ENCODE data around the gene C1orf94.
"Not testable (repeated sequence)": the region's sequence is repeated elsewhere in the genome, so short reads cannot be mapped to it uniquely, and the experiment has no call there.

Gene C1orf94

DNA sequence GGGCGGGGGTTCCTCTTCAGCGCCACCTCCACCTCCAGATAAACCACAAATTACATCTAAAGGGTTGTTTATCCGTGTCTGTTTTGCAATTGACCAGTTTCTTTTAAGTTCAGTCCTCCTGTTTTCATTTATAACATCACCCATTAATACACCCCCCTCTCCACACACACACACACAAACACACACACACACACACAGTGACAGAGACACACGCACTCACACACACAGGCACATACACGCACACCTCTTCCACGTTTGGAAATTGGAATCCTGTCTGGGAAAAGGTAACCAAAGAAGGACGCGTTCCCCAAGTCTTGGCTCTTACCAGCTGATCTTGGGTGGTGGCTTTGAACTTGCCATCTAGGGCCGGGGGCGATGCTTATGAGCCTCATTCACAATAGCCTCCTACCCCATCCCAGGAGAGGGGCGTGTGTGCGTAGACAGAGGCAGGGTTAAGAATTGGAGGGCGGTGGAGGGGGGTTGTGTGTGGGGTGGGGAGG, 11.2 kb upstream of the C1orf94 start:
- no peak for DNase-seq

DNA sequence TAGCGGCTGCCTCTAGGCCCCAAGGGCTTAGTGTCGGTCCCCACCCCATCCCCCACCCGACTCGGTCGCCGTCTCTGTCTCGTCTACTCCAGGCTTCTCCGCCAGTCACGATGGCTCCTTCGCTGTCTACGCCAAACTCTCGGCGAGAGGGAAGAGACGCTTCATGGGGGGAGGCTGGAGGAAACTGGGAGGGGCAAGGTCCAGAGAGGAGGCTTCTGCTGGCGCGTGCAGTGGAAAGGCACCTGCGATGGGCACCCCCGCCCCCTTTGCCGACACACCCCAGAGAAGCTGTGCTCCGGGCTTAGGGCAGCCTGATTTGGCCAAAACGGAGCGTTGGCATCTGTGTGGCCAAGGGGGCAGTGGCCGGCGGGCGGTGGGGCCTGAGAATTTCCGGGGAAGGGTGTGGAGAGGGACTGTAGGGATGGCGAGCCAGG, 10.5 kb upstream of the C1orf94 start:
- DNase-seq = no peak

DNA sequence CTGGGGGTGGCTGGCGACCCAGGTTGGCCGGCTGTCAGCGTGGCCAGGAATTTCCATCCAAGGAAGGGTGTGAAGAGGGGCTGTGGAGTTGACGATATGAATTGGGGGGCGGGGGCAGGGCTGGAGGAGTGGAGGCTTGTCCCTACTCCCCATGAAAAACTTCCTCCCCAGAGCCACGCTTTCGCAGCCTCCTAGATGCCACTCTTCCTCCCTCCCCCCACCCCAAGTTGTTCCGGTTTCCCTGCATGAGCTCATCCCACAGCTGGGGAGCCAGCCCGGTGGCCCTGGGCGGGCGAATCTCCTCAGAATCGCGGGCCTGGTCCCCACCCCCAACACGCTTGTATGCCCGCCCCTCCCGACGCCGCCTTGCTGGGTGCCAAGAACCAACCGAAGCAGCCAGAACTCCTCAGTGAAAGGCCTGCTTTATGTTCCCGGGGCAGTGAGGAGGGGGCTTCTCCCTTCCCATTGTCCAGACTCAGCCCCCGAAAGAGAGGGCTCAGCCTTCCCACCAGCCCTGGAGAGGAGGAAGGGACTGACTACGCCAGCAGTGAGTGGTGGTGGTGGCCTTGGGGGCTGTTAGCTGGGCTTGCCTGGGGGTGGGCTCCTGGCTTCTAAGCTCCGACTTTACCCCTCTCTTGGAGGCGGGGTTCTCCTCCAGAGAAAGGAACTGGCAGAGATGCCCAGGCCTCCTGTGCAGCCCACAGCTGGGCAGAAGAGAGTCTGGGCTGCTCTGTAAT, 9.9 kb upstream of the C1orf94 start:
- no peak for DNase-seq

DNA sequence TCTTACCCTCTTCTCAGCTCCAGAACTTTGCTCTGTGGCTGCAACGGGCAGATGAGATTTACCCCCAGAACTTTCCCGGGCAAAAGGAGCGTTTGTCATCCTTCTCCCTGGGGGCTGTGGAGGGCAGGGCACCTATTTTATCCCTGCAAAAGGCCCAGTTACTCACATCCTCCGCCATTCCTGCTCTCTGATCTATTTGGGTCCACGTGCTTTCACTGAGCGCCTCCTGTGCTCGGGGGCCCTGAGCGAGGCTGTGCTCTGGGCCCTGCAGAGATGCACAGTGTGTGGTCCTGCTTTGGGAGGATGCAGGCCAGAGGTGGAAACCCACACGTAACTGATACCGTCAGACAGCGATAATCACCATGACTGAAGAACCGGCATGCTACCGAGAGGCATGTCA, 9.3 kb upstream of the C1orf94 start:
- DNase-seq = no peak

DNA sequence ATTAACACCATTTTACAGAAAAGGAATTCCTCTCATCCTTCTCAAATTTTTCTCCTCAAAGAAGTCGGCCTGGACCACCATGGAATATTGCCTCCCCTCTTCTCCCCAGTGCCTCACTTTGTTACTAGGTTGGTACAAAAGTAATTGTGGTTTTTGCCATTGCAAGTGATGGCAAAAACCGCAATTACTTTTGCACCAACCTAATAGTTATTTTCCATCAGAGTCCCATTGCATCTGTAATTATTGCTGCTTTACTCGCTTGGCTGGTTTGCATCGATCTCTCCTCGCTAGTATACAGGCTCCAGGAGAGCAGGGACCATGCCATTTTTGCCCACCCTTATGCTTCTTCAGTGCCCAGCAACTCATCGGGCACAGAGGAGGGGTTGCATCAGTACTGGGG, 963 bp upstream of the C1orf94 start:
- no peak for DNase-seq

DNA sequence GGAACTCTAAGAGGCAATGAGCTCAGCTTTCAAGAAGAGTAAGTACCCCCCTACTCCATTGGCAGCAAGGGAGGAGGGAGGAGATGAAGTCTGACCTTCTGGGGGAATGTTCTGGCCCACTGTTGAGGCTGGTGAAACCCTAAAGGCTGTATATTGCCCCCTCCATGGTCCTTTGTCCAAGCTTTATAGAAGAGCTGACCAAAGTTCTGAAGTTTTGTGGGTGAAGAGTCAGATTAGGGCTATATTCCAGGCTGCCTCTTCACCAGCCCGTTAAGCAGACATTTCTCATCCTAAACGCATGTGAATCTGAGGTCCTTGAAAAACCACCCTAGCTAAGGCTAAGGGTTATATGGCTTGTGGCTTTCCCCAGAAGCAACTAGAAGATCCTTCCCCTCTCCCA, 1.4 kb downstream of the C1orf94 start:
- DNase-seq = no peak

DNA sequence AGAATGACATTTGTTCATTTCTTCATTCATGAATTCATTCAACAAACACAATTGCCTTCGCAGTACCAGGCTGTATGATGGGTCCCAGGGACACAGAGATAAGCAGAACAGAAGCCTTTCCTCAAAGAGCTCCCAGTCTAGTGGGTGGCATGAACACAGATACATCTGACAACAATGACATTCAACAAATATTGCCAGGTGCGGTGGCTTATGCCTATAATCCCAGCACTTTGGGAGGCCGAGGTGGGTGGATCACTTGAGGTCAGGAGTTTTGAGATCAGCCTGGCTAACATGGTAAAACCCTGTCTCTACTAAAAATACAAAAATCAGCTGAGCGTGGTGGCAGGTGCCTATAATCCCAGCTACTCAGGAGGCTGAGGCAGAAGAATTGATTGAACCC, 6.7 kb downstream of the C1orf94 start:
- DNase-seq = not testable (repeated sequence)

DNA sequence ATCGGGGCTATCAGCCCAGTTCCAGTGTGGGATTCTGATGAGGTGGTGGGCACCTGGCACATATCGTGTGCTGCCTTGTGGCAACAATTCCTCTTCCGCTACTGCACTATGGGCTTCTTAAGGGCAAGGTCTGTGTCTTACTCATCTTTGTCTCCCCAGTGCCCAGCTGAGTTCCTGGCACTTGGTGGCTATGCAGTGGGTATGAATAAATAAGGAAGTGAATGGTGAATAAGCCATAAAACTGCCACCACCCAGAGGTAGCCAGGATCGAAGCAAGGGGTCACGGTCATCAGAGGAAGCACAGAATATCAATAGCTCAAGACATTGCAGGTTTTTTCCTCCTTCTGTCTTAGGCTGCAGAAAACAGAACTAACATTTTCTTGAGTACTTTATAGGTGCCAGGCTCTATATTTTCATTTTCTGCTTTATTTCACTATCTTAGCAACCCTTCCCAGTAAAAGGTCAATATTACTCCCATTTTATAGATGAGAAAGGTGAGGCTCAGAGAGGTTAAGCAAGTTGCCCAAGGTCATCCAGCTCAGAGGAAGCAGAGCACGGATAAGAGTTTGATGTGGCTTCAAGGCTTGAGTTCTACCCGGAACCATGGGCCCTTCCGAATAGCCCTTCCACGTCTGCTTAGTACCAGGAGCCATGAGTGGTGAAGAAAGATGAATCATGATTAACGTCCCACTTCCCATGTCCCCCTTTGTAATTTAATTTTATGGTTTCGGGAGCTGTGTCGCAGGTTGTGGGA, 10.2 kb downstream of the C1orf94 start:
- no peak for DNase-seq

DNA sequence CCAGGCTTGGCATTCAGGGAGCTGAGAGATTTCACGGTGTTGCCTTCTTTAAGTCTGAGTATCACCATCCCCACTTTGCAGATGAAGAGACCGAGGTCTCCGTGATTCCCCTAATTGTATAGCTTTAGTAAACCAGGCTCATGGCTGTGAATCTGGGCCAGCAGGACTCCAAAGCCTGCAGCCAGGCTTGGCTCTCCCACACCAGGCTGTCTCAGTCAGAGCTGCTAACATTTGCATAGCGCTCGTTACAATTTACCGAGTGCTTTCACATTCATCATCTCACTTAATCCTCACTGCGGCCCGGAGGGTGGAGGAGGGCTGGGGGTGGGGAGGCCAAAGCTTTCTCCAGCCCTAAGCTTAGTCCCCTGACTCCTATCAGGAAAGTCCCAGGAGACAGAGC, 11.7 kb downstream of the C1orf94 start:
- no peak for DNase-seq

DNA sequence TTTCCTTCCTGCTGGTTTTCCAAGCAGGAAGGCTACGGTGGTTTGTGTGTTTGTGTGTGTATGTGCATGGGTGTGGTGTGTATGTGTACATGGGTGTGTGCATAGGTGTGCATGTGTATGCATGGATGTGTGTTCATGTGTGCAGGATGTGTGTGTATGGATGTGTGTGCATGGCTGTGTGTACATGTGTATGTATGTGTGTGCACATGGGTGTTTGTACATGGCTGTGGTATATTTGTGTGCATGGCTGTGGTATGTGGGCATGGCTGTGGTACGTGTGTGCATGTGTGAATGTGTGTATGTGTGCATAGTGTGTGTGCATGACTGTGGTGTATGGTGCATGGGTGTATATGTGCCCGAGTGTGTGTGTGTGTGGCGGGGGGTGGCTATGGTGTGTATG, 12.3 kb downstream of the C1orf94 start:
- no peak for DNase-seq

DNA sequence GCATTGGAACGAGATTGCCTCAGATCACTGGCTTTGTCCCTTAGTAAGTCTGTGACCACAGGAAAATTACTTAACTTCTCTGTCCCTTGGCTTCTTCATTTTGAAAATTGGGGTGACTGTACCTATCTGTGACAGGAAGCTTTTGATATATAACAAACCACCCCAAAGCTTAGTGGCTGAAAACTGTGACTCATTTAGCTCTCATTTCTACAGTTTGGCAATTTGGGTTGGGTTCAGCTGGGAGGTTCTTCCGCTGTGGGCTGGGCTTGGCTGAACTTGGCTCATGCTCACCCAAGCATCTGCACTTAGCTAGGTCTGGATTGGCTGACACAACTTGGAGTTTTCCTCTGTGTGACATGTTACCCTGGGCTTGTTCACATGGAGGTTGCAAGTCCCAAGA, 14.0 kb downstream of the C1orf94 start:
- DNase-seq = no peak

DNA sequence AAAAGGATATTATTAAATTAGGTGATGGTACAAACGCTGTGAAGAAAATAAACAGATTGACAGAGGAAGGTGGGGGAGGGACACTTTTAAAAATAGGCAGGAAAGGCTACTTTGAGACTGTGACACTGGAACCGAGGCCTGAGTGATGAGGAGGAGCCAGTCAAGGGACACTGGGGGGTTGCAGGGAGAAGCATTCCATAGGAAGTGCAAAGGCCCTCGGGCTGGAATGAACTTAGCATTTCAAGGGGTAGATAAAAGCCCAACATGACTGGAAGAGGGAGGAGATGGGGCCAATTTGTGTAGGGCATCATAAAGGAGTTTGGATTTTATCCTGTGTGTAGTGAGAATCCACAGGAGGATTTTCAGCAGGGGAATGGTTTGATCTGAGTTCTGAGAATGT, 15.9 kb downstream of the C1orf94 start:
- no peak for DNase-seq

DNA sequence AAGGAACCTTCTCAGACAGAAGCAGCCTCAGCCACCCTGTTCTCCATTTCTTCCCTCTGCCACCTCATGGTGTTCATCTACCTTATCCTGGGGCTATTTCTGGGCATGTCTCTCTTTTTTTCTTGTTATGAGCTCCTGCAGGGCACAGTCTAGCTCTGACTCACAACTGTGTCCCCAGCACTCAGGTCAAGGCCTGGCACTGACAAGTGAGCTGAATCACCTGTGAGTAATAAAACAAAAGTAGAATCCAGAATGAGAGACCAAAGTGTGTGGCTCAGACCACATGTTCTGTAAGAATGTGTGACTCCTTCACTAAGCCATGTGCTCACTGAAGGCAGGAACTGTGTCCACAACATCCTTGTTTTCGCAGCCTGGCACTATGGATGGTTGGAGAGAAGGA, 23.2 kb downstream of the C1orf94 start:
- DNase-seq = no peak

DNA sequence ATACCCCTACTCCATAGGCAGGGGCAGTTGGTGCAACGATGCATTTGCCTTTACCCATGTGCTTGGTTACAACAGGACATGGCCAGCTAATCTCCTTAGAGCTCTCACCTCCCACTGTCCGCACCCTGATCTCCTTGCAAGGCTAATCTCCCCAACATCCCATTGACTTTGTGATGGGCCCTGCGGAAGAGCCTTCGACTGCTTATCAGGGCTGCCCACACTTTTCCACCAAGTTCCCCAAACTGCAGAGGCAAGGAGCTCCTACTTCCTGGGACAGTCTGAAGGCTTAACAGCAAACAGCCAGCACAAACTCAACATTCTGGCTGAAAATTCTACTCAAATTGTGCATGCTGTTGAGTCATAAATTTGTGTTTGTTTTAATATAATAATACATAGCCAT, 36.0 kb downstream of the C1orf94 start:
- DNase-seq = no peak

DNA sequence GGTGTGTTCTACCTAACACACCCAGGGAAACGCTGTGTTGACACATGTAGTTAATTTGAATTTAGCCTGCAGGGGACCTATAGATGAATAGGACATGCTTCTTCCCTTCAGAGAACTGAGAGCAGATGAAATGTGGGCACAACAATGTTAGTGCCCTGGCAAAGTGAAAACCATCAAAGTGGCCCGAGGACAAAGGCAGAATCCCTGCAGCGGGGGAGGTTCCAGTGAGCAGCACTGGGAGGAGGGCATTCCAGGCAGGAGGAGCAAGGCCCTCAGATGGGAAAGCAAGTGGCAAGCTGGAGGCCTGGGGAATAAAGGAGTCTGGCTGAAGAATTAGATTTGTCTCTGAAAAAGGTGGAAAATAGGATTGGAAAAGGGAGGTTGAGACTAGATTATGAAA, 37.2 kb downstream of the C1orf94 start:
- DNase-seq = no peak

DNA sequence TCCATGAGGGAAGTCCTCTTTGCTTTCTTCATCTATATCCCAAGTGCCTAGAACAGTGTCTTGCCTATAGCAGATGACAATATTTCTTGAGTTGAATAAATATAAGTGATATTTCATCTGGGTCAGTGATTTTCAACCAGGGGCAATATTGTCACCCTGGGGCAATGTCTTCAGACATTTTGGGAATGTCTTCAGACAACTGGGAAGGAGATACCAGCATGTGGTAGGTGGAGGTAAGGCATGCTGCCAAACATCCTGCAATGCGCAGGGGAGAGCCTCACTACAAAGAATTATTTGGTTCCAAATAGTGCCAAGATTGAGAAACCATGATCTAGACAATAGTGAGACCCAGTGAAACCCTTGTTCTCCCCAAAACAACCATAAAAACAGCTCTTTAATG, 54.7 kb downstream of the C1orf94 start:
- no peak for DNase-seq

DNA sequence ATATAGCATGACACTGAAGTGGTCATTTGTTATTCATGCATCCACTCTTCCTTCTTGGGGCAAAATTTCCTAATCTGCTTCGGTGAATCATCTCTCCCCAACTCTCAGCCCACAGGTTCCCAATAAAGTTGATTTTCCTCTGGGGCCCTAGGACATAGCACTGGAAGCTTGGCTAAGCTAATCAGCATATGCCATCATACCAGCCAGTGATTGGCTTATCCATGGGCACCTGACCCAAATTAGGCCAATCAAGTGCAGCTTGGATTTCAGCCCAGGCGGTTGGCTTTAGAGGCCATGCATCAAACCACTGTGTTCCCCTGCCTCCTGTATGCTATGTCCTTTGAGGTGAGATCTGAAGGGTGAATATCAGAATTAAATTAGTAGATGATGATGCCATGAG, 58.9 kb downstream of the C1orf94 start:
- DNase-seq = no peak

DNA sequence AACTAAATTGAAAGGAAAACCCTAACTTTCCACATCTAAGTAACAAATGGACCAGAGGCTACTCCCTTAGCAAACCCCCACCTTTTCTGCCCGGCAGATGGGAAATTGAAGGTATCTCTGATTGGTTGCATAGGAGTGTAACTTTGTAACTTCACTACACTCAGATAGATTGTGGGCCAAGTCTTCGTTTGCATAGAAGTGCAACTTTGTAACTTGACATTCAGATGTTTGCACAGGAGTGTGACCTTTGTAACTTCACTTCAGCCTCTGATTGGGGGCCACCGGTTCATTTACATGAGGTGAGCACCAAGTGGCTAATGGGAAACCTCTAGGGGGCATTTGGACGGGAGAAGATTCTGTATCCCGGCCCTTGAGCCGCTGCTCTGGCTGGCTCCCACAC, 59.4 kb downstream of the C1orf94 start:
- DNase-seq = no peak

DNA sequence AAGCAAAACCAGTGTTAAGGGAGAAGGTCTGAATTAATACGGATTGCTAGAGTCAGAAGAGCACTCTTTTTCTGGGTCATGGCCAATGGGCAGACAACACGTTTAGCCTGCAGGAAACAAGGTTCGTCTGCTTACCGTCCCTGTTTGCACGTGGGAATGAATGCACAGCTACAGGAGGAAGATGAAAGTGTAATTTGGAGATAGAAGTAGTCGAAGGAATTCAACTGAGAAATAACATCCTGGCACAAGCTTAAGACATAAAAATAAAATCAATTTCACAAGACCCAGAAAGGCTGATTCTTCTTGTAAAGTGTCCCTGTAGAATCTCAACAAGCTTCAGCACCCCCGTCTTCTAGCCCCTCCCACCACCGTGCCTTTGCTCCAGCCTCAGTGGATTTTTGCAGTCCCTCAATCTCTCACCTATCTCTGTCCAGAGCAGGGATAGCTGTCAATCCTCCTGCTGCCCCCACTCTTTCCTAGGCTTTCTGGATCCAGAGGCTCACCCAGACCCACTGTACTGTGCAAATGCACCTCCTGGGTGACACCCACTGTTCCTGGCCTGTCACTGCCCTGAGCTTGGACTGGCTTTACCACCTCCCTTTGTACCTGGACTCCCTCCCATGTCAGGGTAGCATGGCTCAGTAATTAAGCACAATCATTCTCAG, 60.6 kb downstream of the C1orf94 start:
- DNase-seq = no peak

DNA sequence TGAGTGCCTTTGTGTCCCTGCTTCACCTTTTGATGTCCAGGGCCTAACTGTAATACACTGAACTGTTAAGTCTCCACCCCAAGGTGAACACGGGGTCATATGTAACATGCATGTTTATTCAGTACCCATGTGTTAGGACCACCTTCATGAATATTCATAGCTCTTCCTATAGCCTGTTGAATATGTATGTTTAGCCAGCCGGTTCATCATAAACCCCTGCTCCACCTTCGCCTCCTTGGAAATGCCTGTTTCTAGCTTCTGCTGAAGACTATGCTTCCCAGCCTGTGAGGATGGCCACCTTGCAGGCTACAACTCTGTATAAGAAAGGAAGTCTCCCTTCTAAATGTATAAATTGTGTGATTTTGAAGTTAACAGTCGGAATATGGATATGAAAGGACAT, 69.3 kb downstream of the C1orf94 start:
- DNase-seq = no peak

DNA sequence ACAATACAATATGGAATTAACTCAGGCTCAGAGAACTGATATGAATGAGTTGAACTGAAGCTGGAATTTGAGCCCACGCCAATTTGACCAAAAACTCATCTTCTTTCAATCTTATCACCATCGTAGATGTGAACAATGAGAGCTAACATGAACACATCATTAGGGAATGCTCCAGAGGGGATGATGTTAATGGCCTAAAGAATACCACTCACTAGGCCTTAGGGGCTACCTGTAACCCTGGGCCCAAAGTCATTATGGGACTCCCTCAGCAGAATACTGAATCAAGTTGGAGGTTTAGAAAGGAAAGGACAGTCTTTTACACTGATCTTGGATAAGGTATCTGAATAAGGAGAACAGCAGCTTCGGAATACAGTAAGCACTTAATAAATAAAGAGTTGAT, 73.6 kb downstream of the C1orf94 start:
- DNase-seq = no peak

DNA sequence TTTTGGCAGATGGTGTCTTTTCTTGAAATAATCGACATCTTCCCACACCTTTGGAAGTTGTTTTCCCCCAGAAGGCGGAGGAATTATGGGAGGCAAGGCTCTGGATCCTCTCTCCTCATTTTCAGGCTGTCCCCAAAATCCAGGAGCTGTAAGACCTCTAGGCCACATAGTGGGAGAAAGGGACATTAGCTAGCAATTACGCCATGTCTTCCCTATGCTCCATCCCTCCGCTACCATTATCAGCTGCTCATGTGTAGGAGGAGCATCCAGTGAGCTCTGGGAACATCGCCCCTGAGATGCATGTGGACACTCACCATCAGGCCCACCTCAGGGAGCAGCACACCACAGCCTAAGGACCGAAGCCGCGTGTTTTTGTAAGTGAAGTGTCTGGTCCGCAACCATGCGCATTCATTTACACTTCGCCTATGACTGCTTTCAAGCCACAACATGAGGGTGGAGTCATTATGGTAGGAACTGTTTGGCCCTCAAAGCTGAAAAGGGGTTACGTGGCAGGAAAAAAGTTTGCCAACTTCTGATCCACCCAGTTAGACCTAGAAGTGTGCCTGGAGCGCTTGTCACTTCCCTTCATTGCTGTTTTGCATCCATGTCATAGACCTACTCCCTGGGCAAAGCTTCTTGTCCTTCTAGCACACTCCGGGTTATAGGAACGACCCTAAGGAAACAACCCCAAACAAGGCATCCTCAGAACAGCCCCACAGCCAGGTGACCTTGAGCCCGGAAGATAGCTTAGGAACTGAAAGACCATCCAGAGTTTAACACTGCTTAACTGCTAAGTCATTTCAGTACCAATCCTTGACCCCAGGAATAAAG, 85.5 kb downstream of the C1orf94 start:
- DNase-seq = no peak

DNA sequence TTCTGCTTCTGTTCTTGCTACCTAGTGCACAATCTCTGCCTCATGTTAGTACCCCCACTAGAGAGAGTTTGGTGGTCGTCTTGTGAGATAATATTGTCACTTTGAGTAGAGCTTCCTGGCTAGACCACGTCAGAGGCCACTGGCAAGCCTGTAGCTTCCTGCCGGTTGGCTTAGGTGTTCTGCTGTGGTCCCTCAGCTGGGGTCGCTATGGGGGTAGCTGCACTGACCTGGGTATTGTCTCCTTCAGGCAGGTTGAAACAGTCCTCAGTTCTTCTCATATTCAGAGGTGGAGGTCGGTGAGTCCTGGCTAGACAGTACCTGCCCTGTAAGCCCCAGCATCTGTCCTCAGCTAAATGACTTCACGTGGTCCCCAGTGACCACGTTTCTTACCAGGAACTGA, 86.2 kb downstream of the C1orf94 start:
- DNase-seq = no peak
